ENCODE data around the gene AFP. TPM values are rescaled to one million over a fixed set of nuclear protein-coding genes. Genes with fewer than 3 reads are reported as not detected.

AFP gene
- total RNA-seq, 1 donor from 2014 or later: not detected

DNA sequence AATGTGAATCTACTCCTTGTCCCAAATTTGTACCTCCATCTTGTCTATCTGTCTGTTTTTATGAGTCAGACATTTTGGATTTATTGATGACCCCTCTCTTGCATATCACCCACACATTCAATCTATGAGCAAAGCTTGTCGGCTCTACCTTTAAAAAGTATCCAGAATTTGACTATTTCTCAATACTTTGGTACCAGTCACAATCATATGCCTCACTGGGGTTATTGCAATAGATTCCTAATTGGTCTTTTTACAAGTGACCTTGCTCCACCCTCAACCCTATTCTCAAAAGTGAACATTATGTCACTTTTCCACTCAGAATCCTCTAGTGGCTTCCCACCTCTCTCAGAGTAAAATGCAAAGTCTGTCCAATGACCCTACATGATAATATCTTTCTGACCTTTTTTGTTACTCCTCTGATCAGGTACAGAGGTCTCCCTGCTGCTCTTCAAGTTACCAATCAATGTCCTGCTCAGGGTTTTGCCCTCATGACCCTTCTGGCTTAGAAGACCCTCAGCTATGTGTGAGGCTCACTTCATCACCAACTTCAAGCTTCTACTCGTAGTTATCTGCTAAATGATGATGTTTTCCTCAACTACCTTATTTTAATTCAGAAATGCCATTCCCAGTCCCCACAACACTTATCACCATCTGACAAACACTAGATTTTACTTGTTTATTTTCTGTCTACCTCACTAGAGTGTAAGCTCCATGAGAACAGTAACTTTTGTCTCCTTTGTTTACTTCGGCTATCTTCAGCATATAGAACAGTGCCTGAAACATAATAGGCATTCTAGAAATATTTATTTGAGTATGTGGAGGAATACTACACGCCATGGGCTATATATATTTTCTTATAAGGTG lies 22.4 kb downstream of the AFP start:
- DNase-seq (ENCODE audit: low read depth in 2 of 2): no peak

- no peak for DNase-seq (ENCODE audit: low read depth in 2 of 2)
These were observed 23.0 kb downstream of the AFP start for GRCh38 chr4:73459048-73459421.

- DNase-seq (ENCODE audit: low read depth in 2 of 2): no peak
These were observed 25.0 kb downstream of the AFP start for GRCh38 chr4:73460913-73461522.

DNA sequence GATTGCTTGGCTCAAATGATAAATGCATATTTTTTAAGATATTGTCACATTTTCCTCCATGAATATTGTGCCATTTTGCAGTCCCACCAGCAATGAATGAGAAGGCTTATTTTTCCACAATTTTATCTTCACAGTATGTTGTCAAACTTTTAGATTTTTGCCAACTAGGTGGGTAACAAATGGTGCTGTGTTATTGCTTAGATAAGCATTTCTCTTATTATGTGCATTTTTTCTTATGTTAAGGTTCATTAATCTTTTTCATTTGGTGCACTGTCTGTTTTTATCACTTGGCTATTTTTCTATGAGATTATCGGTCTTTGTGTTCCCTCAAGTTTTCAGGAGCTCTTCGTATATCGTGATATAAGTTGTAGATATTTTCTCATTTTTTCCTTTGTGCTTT lies 32.1 kb downstream of the AFP start:
- DNase-seq (ENCODE audit: low read depth in 2 of 2): no peak

DNA sequence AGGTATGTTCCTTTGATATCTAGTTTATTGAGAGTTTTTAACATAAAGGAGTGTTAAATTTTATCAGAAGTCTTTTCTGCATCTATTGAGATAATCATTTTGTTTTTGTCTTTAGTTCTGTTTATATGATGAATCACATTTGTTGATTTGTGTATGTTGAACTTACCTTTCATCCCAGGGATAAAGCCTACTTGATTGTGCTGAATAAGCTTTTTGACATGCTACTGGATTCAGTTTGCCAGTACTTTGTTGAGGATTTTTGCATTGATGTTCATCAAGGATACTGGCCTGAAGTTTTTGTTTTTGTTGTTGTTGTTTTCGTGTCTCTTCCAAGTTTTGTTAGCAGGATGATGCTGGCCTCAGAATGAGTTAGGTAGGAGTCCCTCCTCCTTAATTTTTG lies 34.7 kb downstream of the AFP start:
- no peak for DNase-seq (ENCODE audit: low read depth in 2 of 2)

DNA sequence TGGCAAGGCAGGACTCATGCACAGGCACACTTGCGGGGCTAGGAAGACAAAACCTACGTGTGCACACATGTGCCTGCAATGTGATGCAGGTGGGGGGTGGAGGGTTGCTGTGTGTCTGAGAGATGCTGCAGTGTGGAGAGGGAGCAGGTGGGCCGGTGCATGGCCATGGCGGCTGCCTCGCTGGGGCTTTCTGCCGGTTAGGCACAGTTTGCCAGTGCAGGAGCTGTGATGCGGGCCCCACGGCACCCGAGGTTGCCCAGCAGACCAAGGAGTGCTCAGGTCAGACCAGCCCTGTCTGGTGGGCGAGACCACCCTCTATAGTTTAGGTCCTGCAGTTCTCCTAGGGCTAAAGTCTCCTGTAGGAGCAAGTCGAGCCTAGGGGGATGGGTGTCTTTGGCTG lies 41.2 kb downstream of the AFP start:
- no peak for DNase-seq (ENCODE audit: low read depth in 2 of 2)

DNA sequence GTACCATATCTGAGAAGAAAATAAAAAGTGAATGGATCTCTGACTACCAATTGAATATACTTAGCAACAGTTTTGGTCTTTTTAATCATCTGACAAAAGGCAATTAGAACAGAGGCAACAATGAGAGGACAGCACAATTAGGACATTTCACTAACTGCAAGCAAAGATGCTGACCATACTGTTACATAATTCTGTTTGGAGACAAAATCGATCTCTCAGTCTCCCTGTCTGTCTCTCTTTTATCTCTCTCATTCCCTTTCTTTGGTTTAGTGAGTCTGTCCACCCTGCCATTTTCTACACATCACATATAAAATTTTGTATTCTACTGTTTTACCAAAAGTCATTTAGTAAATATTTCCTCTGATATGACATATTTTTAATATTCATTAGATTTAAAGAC lies 43.3 kb downstream of the AFP start:
- no peak for DNase-seq (ENCODE audit: low read depth in 2 of 2)

- no peak for DNase-seq (ENCODE audit: low read depth in 2 of 2)
These were observed 45.3 kb downstream of the AFP start, which contains the start of gene AFM for GRCh38 chr4:73481358-73481757. TSS of gene AFM (plus strand) at chr4:73481745. CDS start at chr4:73481776, 31 bp downstream.

GRCh38 chr4:73485085-73485484 lies 49.1 kb downstream of the AFP start:
- DNase-seq (ENCODE audit: low read depth in 2 of 2): no peak

DNA sequence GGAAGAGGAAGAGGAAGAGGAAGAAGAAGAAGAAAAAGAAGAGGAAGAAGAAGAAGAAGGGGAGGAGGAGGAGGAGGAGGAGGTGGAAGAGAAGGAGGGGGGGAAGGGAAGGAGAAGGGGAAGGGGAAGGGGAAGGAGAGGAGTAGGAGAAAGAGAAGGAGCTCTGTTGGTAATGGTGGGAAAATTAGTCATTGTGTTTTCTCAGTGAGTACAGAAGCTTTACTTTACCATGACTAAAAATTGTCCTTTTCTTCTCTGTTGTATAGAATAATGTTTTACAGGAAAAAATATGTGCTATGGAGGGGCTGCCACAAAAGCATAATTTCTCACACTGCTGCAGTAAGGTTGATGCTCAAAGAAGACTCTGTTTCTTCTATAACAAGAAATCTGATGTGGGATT lies 49.6 kb downstream of the AFP start:
- DNase-seq (ENCODE audit: low read depth in 2 of 2): no peak

DNA sequence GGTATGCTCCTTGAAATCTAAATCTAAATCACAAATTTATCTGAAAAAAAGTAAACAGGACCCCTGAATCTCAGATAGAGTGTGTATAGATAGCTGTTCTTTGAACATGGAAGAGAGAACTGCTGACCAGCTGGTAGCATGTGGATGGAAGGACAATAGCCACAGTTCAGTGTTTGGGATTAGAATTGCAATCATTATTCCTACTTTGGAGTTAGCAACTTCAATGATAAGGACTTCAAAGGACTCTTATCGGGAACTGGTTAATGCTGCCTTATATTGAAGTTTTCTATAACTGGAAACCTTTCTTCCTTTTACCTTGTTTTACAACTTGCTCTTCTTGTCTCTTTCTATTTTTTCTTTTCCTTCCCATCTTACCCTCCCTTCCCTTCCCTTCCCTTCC lies 50.5 kb downstream of the AFP start:
- no peak for DNase-seq (ENCODE audit: low read depth in 2 of 2)

GRCh38 chr4:73487233-73487632 lies 51.2 kb downstream of the AFP start:
- no peak for DNase-seq (ENCODE audit: low read depth in 2 of 2)

DNA sequence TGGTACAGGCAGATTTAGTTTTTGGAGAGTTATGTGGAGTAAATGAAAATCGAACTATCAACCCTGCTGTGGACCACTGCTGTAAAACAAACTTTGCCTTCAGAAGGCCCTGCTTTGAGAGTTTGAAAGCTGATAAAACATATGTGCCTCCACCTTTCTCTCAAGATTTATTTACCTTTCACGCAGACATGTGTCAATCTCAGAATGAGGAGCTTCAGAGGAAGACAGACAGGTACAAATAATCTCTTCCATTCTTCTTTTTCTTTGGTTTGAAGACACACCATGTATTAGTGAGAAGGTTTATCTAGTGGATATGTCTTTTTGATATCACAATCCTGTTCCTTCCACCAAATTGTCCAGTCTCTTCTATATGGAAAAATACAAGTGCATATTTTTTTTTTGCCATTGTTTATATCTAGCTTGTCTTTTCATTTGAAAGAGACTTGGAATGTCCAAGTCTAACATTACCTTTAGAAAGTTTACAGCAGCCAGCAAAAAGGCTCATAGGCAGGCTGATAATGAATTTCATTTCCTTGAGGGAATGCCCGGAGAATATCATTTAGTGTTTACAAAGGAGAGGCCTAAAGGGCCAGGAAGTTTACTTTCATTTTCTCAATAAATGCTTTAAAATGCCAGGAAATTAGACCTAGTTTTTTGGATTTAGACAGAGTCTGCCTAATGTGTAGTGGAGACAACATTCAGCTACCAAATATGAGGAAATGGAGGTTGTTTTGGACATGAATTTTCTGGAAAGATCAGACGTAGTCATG lies 64.2 kb downstream of the AFP start:
- no peak for DNase-seq (ENCODE audit: low read depth in 2 of 2)

- no peak for DNase-seq (ENCODE audit: low read depth in 2 of 2)
These were observed 65.7 kb downstream of the AFP start for GRCh38 chr4:73501664-73502265.

DNA sequence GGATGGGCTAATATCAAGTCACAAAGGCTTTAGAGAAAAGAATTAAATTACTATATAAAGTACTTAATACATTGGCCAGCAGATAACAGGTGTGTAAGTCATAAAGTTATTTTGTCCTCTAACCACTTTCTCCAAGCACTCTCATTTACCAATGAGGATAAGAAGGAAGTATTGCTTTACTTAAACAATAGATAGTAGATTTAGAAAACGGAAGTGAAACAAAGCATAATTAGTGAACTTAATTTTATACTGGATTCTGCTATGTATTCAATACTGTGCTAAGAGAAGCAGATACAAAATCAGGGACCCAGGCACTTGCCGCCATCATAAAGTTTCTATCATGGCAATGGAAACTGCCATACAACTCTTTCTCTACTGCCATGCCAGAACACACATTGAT lies 69.5 kb downstream of the AFP start:
- no peak for DNase-seq (ENCODE audit: low read depth in 2 of 2)

Other genes with a start within 250 kb of the AFP start
- 43.0 and 62.1 TPM in 2 replicates for gene ANKRD17, start 177.4 kb upstream of the AFP start, total RNA-seq
- gene ALB, start 31.9 kb upstream of the AFP start, total RNA-seq: not detected in 2 replicates
- not detected in 2 replicates for gene AFM, start 45.5 kb downstream of the AFP start, total RNA-seq
- not detected in 2 replicates for gene RASSF6, start 184.2 kb downstream of the AFP start, total RNA-seq